Measurements from ENCODE around the gene PCBP3. TPM values are rescaled to one million over a fixed set of nuclear protein-coding genes. Genes with fewer than 3 reads are reported as not detected.

The PCBP3 gene
- total and polyA plus RNA-seq, 10 of the 15 experiments (the other 5 are each of a cell fraction or from before 2014, with no cell fraction given): 0.09 to 1.3 (median 0.46) TPM; not detected in 3

DNA sequence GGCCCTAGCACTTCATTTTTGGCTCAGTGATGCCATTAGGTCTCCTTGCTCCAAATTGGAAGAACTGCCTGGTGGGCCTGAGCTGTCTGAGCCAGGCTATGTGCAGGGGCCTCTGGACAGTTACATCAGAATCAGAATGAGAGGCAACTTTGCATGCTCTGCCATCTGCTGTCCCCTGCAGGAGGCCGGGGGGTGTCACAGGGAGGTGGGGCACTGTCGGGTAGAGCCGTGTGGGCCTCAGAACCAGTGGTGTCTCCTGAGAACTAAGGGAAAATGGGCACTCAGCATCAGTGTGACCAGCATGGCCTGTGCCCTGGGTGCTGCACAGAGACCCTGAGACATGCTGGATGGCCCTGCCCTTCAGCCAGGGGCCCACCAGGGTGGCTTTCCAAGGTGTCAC lies 291.0 kb downstream of the PCBP3 start:
- POLR2A ChIA-PET: no interaction called here
- Histone ChIP-seq H3K4me1 (ENCODE audit: control insufficient read depth, insufficient read depth, low read length) (no peaks in the 10 kb centered on the region), H3K79me2 (ENCODE audit: control insufficient read depth, insufficient read depth, low read length) (no peaks in the 10 kb centered on the region), H3K4me2 (ENCODE audit: control insufficient read depth, insufficient read depth) (no peak overlapping the region), H2AFZ (ENCODE audit: control insufficient read depth, low read depth, low read length) (no peak overlapping the region), H4K20me1 (ENCODE audit: control insufficient read depth, insufficient read depth) (no peaks in the 10 kb centered on the region), H3K4me3 (no peak overlapping the region), H3K27me3 (replicated peaks in 1 of 2; ENCODE audit: control insufficient read depth in 2 of 2, insufficient read depth in 2 of 2, low read length in 1 of 2) (no peaks in the 10 kb centered on the region; a peak in 2 of 4 replicates), H3K9ac (ENCODE audit: control insufficient read depth, insufficient read depth, low read length) (no peak overlapping the region), H3K27ac (ENCODE audit: control insufficient read depth, insufficient read depth) (no peak overlapping the region), H3K9me3 (replicated peaks; ENCODE audit: control insufficient read depth, insufficient read depth, low read length) (no peaks in the 10 kb centered on the region; the same call in 2 of the 3 replicates), H3K36me3 (ENCODE audit: control insufficient read depth in 2 of 2, insufficient read depth in 2 of 2, low read length in 1 of 2) (no peaks in the 10 kb centered on the region)
- 0% methylated on average over 3 of the region's 3 CpGs for WGBS (ENCODE audit: insufficient coverage, insufficient replicate concordance, low lambda C conversion rate, missing lambda C conversion rate)
- CTCF ChIA-PET: interaction anchor here (1.2 kb wide), 1 partner anchor 13 kb away, joined by 3 read pairs; no protein-coding TSS in a partner anchor
- no TSS peak for BruUV-seq (replicated peaks)
- intact Hi-C loops (cut with micrococcal nuclease; ENCODE audit: unreplicated experiment): no loop called here
- in situ Hi-C loops (cut with MboI): no loop called here
- FAIRE-seq (no peak), DNase-seq (ENCODE audit: low read depth, low spot score) (no peak), ATAC-seq (no peak)
- TF ChIP-seq NR2F1 (conservative IDR thresholded peaks at IDR 0.05): no peak
- SMC1A ChIA-PET (ENCODE audit: uncharacterized antibody, unreplicated experiment): no interaction called here
- RAD21 ChIA-PET (ENCODE audit: unreplicated experiment): no interaction called here

GRCh38 chr21:45935628-45936027 lies 292.1 kb downstream of the PCBP3 start:
- WGBS (ENCODE audit: insufficient coverage, insufficient replicate concordance, low lambda C conversion rate, missing lambda C conversion rate): 4% methylated on average over 3 of the region's 3 CpGs

More at GRCh38 chr21:45935628-45936027, 292.1 kb downstream of the PCBP3 start:
- Histone ChIP-seq H4K20me1 (ENCODE audit: control insufficient read depth, insufficient read depth) (no peaks in the 10 kb centered on the region), H3K4me2 (ENCODE audit: control insufficient read depth, insufficient read depth) (no peak overlapping the region), H3K4me3 (no peak overlapping the region), H3K9ac (ENCODE audit: control insufficient read depth, insufficient read depth, low read length) (no peak overlapping the region), H3K79me2 (ENCODE audit: control insufficient read depth, insufficient read depth, low read length) (no peaks in the 10 kb centered on the region), H3K9me3 (replicated peaks; ENCODE audit: control insufficient read depth, insufficient read depth, low read length) (no peaks in the 10 kb centered on the region; the same call in 2 of the 3 replicates), H3K36me3 (ENCODE audit: control insufficient read depth in 2 of 2, insufficient read depth in 2 of 2, low read length in 1 of 2) (no peaks in the 10 kb centered on the region), H2AFZ (ENCODE audit: control insufficient read depth, low read depth, low read length) (no peak overlapping the region), H3K27ac (ENCODE audit: control insufficient read depth, insufficient read depth) (no peak overlapping the region), H3K27me3 (replicated peaks in 1 of 2; ENCODE audit: control insufficient read depth in 2 of 2, insufficient read depth in 2 of 2, low read length in 1 of 2) (no peaks in the 10 kb centered on the region; a peak in 2 of 4 replicates), H3K4me1 (ENCODE audit: control insufficient read depth, insufficient read depth, low read length) (no peaks in the 10 kb centered on the region)
- FAIRE-seq (no peak), DNase-seq (ENCODE audit: low read depth, low spot score) (no peak), ATAC-seq (no peak)
- TF ChIP-seq RBBP5 (conservative IDR thresholded peaks at IDR 0.05): no peak
- no peak for TF ChIP-seq BRCA1 (IDR thresholded peaks at IDR 0.05; ENCODE audit: low read depth, low read length)
- no peak for TF ChIP-seq ESRRA (IDR thresholded peaks at IDR 0.05; ENCODE audit: low read length)
- BruUV-seq (replicated peaks): no TSS peak
- in situ Hi-C loops (cut with MboI): no loop called here
- ChIA-PET POLR2A (no interaction called here), CTCF (no interaction called here), RAD21 (ENCODE audit: unreplicated experiment) (no interaction called here), SMC1A (ENCODE audit: uncharacterized antibody, unreplicated experiment) (no interaction called here)
- intact Hi-C loops (cut with micrococcal nuclease; ENCODE audit: unreplicated experiment): no loop called here

All from GM12878 (cell line).